ENCODE results near the gene RABAC1. TPM values are rescaled to one million over a fixed set of nuclear protein-coding genes. Genes with fewer than 3 reads are reported as not detected.
A peak's percentile ranks its signal among the peaks of the same experiment; 100 is the strongest.
"Not testable (repeated sequence)": the region's sequence is repeated elsewhere in the genome, so short reads cannot be mapped to it uniquely, and the experiment has no call there.

Gene RABAC1
- total RNA-seq, 2 donors from 2014 or later = 130 to 332 TPM

GRCh38 chr19:41995959-41996797, 37.1 kb upstream of the RABAC1 start:
- no peak for DNase-seq (ENCODE audit: low spot score)
- no peak for ATAC-seq (ENCODE audit: insufficient number of reproducible peaks, low FRiP score, low read depth)
- Histone ChIP-seq H3K4me1 (ENCODE audit: control insufficient read depth in 1 of 2, low read depth in 2 of 2) (peaks cover 5 to 19% of the 10 kb centered on the region in 2 donors), H3K36me3 (no peaks in the 10 kb centered on the region), H3K4me3 (no peak overlapping the region), H3K27ac (no peak overlapping the region), H3K27me3 (replicated peaks; ENCODE audit: insufficient read depth) (peaks cover 6% of the 10 kb centered on the region), H3K9me3 (no peaks in the 10 kb centered on the region)
- no peak for TF ChIP-seq CTCF (IDR thresholded peaks at IDR 0.05)

GRCh38 chr19:41994994-41995958, 36.2 kb upstream of the RABAC1 start:
- Histone ChIP-seq H3K27me3 (replicated peaks; ENCODE audit: insufficient read depth) (peaks cover 6% of the 10 kb centered on the region), H3K4me1 (ENCODE audit: control insufficient read depth in 1 of 2, low read depth in 2 of 2) (peaks cover 5 to 19% of the 10 kb centered on the region in 2 donors), H3K9me3 (no peaks in the 10 kb centered on the region), H3K4me3 (no peak overlapping the region), H3K27ac (no peak overlapping the region), H3K36me3 (no peaks in the 10 kb centered on the region)
- TF ChIP-seq CTCF (IDR thresholded peaks at IDR 0.05) = no peak
- no peak for ATAC-seq (ENCODE audit: insufficient number of reproducible peaks, low FRiP score, low read depth)
- DNase-seq (ENCODE audit: low spot score) = no peak

- H3K27me3 ChIP-seq (replicated peaks; ENCODE audit: insufficient read depth) = peaks cover 6% of the 10 kb centered on the region
- ATAC-seq (ENCODE audit: insufficient number of reproducible peaks, low FRiP score, low read depth) (no peak), DNase-seq (ENCODE audit: low spot score) (no peak)
- TF ChIP-seq CTCF (IDR thresholded peaks at IDR 0.05) = no peak
- H3K4me1 ChIP-seq (ENCODE audit: control insufficient read depth in 1 of 2, low read depth in 2 of 2) = peaks cover 5 to 19% of the 10 kb centered on the region in 2 donors
- H3K4me3 ChIP-seq = peak overlapping the region; percentile 60
- no peaks in the 10 kb centered on the region for H3K36me3 ChIP-seq
- H3K9me3 ChIP-seq = no peaks in the 10 kb centered on the region
- H3K27ac ChIP-seq = no peak overlapping the region
Observed at GRCh38 chr19:41994521-41994971, 35.4 kb upstream of the RABAC1 start.

- peaks cover 5 to 19% of the 10 kb centered on the region in 2 donors for H3K4me1 ChIP-seq (ENCODE audit: control insufficient read depth in 1 of 2, low read depth in 2 of 2)
- no peaks in the 10 kb centered on the region for H3K9me3 ChIP-seq
- no peak within 1 kb of the TSS for H3K27ac ChIP-seq
- no peak for TF ChIP-seq CTCF (IDR thresholded peaks at IDR 0.05)
- no peak for ATAC-seq (ENCODE audit: insufficient number of reproducible peaks, low FRiP score, low read depth)
- peak within 1 kb of the TSS; percentile 60 for H3K4me3 ChIP-seq
- H3K27me3 ChIP-seq (replicated peaks; ENCODE audit: insufficient read depth) = peaks cover 6% of the 10 kb centered on the region
- DNase-seq (ENCODE audit: low spot score) = no peak
- no peaks in the 10 kb centered on the region for H3K36me3 ChIP-seq
Observed at GRCh38 chr19:41993612-41994483, 34.7 kb upstream of the RABAC1 start, which contains the start of gene ATP1A3. Gene ATP1A3 (minus strand): TSS chr19:41994230. CDS start chr19:41994076, 154 bp downstream.

GRCh38 chr19:41991925-41992569, 32.9 kb upstream of the RABAC1 start:
- not testable (repeated sequence) for H3K9me3 ChIP-seq; ATAC-seq (ENCODE audit: insufficient number of reproducible peaks, low FRiP score, low read depth); H3K27ac ChIP-seq; H3K4me3 ChIP-seq; H3K36me3 ChIP-seq; H3K27me3 ChIP-seq (replicated peaks; ENCODE audit: insufficient read depth); DNase-seq (ENCODE audit: low spot score)
- H3K4me1 ChIP-seq (ENCODE audit: control insufficient read depth in 1 of 2, low read depth in 2 of 2) = peaks cover 5 to 11% of the 10 kb centered on the region in 2 donors

All from thoracic aorta (tissue), 2 donors.